GM12878 (cell line): ENCODE results near the gene ESPL1. TPM values are rescaled to one million over a fixed set of nuclear protein-coding genes. Genes with fewer than 3 reads are reported as not detected.
A peak's percentile ranks its signal among the peaks of the same experiment; 100 is the strongest.

ENCODE experiments used
- BACH1 ChIP-seq: fragments of 450-650 bp; IDR thresholded peaks from 2 replicates; pipeline ENCODE4 v1.6.1; 2017; ENCODE audit warnings: mild to moderate bottlenecking, borderline replicate concordance
- BCL11A ChIP-seq: IDR thresholded peaks from 2 replicates; pipeline ENCODE4 v1.6.1; 2011; ENCODE audit warnings: low read depth, low read length
- BMI1 ChIP-seq: fragments of 450-650 bp; IDR thresholded peaks from 2 replicates; pipeline ENCODE4 v1.6.1; 2016; ENCODE audit warnings: mild to moderate bottlenecking, moderate library complexity, borderline replicate concordance
- CHD1 ChIP-seq: IDR thresholded peaks from 2 replicates; pipeline ENCODE4 v1.6.1; 2012; ENCODE audit warnings: low read depth, low read length, improper control_type of control experiment
- CTCF ChIP-seq, 3 experiments: IDR thresholded peaks in 2 of 3; conservative IDR thresholded peaks in 1 of 3; 2 replicates each; pipeline ENCODE4 v1.5.1; 2011; ENCODE audit warnings: low read depth in 3 of 3, low read length in 3 of 3, mild to moderate bottlenecking in 3 of 3, control low read depth in 2 of 3, moderate library complexity in 2 of 3, inconsistent platforms in 1 of 3, mixed read lengths in 1 of 3; ENCODE audit not compliant: control insufficient read depth in 2 of 3, insufficient read depth in 1 of 3; ENCODE audit errors: extremely low read depth in 1 of 3
- E2F4 ChIP-seq: IDR thresholded peaks from 2 replicates; pipeline ENCODE4 v1.6.1; 2012; ENCODE audit warnings: low read depth, low read length, improper control_type of control experiment
- FOXK2 ChIP-seq: fragments of 450-650 bp; IDR thresholded peaks from 2 replicates; pipeline ENCODE4 v1.6.1; 2017; ENCODE audit warnings: mild to moderate bottlenecking, moderate library complexity
- HCFC1 ChIP-seq: fragments of 150-350 bp; IDR thresholded peaks from 2 replicates; pipeline ENCODE4 v1.6.1; 2014; ENCODE audit warnings: low read length
- JUND ChIP-seq: IDR thresholded peaks from 2 replicates; pipeline ENCODE4 v1.6.1; 2012; ENCODE audit warnings: low read depth, mild to moderate bottlenecking, low read length, improper control_type of control experiment, moderate library complexity
- MEF2B ChIP-seq: fragments of 450-650 bp; IDR thresholded peaks from 2 replicates; pipeline ENCODE4 v1.6.1; 2018; ENCODE audit warnings: mild to moderate bottlenecking, moderate library complexity; ENCODE audit not compliant: partially characterized antibody, poor library complexity, severe bottlenecking
- NFXL1 ChIP-seq: fragments of 450-650 bp; IDR thresholded peaks from 2 replicates; pipeline ENCODE4 v1.6.1; 2017; ENCODE audit warnings: antibody characterized with exemption, mild to moderate bottlenecking, borderline replicate concordance
- NFYA ChIP-seq: IDR thresholded peaks from 2 replicates; pipeline ENCODE4 v1.6.1; 2011; ENCODE audit warnings: low read depth, mild to moderate bottlenecking, low read length, improper control_type of control experiment, borderline replicate concordance
- POU2F2 ChIP-seq: IDR thresholded peaks from 3 replicates; pipeline ENCODE4 v1.6.1; 2011; ENCODE audit warnings: low read depth, mild to moderate bottlenecking, low read length, borderline replicate concordance
- RAD51 ChIP-seq: fragments of 450-650 bp; IDR thresholded peaks from 2 replicates; pipeline ENCODE4 v1.6.1; 2016; ENCODE audit warnings: moderate library complexity, mild to moderate bottlenecking, inconsistent platforms
- SIN3A ChIP-seq: IDR thresholded peaks from 2 replicates; pipeline ENCODE4 v1.6.1; 2012; ENCODE audit warnings: low read depth, low read length, improper control_type of control experiment
- SRF ChIP-seq, 2 experiments: IDR thresholded peaks; 2 replicates each; pipeline ENCODE4 v1.6.1; 2011; ENCODE audit warnings: low read depth in 2 of 2, low read length in 2 of 2, mild to moderate bottlenecking in 1 of 2, moderate library complexity in 1 of 2
- STAT1 ChIP-seq: fragments of 450-650 bp; conservative IDR thresholded peaks from 2 replicates; pipeline ENCODE4 v1.6.1; 2014; ENCODE audit warnings: antibody characterized with exemption, mild to moderate bottlenecking
- STAT3 ChIP-seq: IDR thresholded peaks from 2 replicates; pipeline ENCODE4 v1.6.1; 2011; ENCODE audit warnings: low read depth, low read length, improper control_type of control experiment
- SUZ12 ChIP-seq: fragments of 200-600 bp; sonication (generic); IDR thresholded peaks from one replicate; pipeline ENCODE4 v1.6.1; 2018; ENCODE audit warnings: antibody characterized with exemption, mild to moderate bottlenecking; ENCODE audit not compliant: unreplicated experiment
- TBL1XR1 ChIP-seq: IDR thresholded peaks from 2 replicates; pipeline ENCODE4 v1.6.1; 2012; ENCODE audit warnings: low read depth, low read length, improper control_type of control experiment
- ZNF274 ChIP-seq: IDR thresholded peaks from one replicate; pipeline ENCODE4 v1.8.0; 2011; ENCODE audit not compliant: insufficient read length, insufficient read depth
- ZNF384 ChIP-seq: IDR thresholded peaks from 2 replicates; pipeline ENCODE4 v1.6.1; 2012; ENCODE audit warnings: low read depth, mild to moderate bottlenecking, low read length, improper control_type of control experiment, borderline replicate concordance
- polyA plus RNA-seq, 11 experiments: library from polyadenylated mRNA; depleted of rRNA in 4 of 11; unstranded in 6 of 11; stranded (reverse) in 5 of 11; fragments of >200 nt; fragmentation: Nextera tagmentation in 4 of 11; fragmentation: Illumina TruSeq in 1 of 11; extraction: Ambion mirVana in 4 of 11; extraction: Trizol in 1 of 11; gene quantifications; 1 replicate in 1 of 11; 2 replicates in 10 of 11; pipeline versions ENCODE4 v1.2.1 to v1.2.3, GENCODE V29; 2011 to 2016; ENCODE audit warnings: inconsistent platforms in 2 of 11, missing spikeins in 2 of 11, low read depth in 1 of 11
- total RNA-seq, 4 experiments: library from RNA; depleted of rRNA in 3 of 4; stranded (reverse); fragments of >200 nt in 3 of 4; fragmentation: Illumina TruSeq in 1 of 4; extraction: Trizol in 1 of 4; gene quantifications; 2 replicates each; pipeline versions ENCODE4 v1.2.1 to v1.2.3, GENCODE V29; 2013 to 2021
- TF ChIP-seq, protein P1 (sequence below): IDR thresholded peaks from 2 replicates; pipeline ENCODE4 v1.6.1; 2011; ENCODE audit warnings: mild to moderate bottlenecking, low read depth, low read length, moderate library complexity; ENCODE audit not compliant: insufficient replicate concordance
- TF ChIP-seq, protein P2 (sequence below): fragments of 450-650 bp; IDR thresholded peaks from 2 replicates; pipeline ENCODE4 v1.6.1; 2017; ENCODE audit warnings: mild to moderate bottlenecking, low read depth, inconsistent platforms; ENCODE audit not compliant: poor library complexity, severe bottlenecking

Gene ESPL1
- total and polyA plus RNA-seq, 10 of the 15 experiments (the other 5 are each of a cell fraction or from before 2014, with no cell fraction given) = 2.1 to 61.9 (median 21.2) TPM

DNA sequence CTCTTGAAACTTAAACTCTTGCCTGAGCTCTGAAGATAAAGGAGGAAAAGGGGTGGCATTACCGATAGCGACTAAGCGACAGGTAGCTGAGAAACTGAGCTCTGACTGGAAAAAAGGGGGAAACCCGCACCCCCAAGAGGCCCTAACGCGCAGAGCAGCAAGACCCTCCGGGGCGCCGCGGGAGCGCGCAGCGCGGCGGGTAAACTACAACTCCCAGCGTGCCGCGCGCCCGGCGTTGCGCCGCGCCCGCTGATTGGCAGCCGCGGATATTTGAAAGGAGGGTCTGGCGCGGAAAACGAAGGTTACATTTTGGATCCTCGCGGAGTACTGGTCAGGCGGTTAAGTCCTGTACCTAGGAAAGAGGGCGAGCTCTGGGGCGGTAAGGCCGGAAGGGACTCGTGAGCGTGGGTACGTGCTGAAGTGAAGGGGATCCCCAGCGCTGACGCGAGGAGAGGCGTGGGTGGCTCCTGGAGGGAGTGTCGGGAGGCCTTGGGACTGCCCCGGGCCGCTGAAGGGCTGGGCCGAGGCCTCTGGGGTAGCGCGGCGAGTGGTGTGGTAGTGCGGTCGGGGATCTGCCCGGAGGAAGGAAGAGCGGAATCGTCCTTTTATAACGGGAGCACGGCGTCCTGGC, at the start of gene ESPL1 (continued):
- TF ChIP-seq E2F4 (peak; percentile 94), ZNF384 (no peak), STAT3 (no peak), HCFC1 (peak; percentile 93), CTCF (IDR thresholded peaks at IDR 0.05 in 2 of 3, conservative IDR thresholded peaks at IDR 0.05 in 1 of 3; ENCODE audit: control insufficient read depth in 2 of 3, extremely low read depth in 1 of 3, insufficient read depth in 1 of 3, low read depth in 3 of 3, low read length in 3 of 3) (peak; percentile 26 to 37 (median 33); a peak in 4 of 6 replicates), BCL11A (0 out of 2 replicates have a peak, but pooled peaks have one; percentile 5), SRF (IDR thresholded peaks at IDR 0.05; ENCODE audit: low read depth in 2 of 2, low read length in 2 of 2) (no peak), FOXK2 (no peak), JUND (no peak), SIN3A (peak; percentile 95), POU2F2 (peak; percentile 10; the same call in 1 of the 3 replicates), MEF2B (peak; percentile 19), NFYA (no peak), SUZ12 (no peak), NFXL1 (no peak), TBL1XR1 (no peak), RAD51 (no peak), BMI1 (no peak), STAT1 (0 out of 2 replicates have a peak, but pooled peaks have one; percentile 68), CHD1 (no peak), BACH1 (no peak), ZNF274 (no peak)
- TF ChIP-seq, protein P1, sequence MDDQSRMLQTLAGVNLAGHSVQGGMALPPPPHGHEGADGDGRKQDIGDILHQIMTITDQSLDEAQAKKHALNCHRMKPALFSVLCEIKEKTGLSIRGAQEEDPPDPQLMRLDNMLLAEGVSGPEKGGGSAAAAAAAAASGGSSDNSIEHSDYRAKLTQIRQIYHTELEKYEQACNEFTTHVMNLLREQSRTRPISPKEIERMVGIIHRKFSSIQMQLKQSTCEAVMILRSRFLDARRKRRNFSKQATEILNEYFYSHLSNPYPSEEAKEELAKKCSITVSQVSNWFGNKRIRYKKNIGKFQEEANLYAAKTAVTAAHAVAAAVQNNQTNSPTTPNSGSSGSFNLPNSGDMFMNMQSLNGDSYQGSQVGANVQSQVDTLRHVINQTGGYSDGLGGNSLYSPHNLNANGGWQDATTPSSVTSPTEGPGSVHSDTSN = peak; percentile 85
- TF ChIP-seq, protein P2, sequence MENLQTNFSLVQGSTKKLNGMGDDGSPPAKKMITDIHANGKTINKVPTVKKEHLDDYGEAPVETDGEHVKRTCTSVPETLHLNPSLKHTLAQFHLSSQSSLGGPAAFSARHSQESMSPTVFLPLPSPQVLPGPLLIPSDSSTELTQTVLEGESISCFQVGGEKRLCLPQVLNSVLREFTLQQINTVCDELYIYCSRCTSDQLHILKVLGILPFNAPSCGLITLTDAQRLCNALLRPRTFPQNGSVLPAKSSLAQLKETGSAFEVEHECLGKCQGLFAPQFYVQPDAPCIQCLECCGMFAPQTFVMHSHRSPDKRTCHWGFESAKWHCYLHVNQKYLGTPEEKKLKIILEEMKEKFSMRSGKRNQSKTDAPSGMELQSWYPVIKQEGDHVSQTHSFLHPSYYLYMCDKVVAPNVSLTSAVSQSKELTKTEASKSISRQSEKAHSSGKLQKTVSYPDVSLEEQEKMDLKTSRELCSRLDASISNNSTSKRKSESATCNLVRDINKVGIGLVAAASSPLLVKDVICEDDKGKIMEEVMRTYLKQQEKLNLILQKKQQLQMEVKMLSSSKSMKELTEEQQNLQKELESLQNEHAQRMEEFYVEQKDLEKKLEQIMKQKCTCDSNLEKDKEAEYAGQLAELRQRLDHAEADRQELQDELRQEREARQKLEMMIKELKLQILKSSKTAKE = no peak
